Activated CD8-positive, alpha-beta memory T cell treated with anti-CD3 and anti-CD28 coated beads for 24 hours (primary cell): ENCODE measurements around the gene SENP2.
"Not testable (repeated sequence)": the region's sequence is repeated elsewhere in the genome, so short reads cannot be mapped to it uniquely, and the experiment has no call there.

Source experiments
- DNase-seq: peaks from one replicate; pipeline ENCODE4 v3.0.0-alpha.2; 2020

Gene SENP2

GRCh38 chr3:185649414-185649813, 63.3 kb downstream of the SENP2 start:
- no peak for DNase-seq

- DNase-seq: no peak
Observed at GRCh38 chr3:185651971-185652370, 65.9 kb downstream of the SENP2 start.

GRCh38 chr3:185653949-185654757, 68.1 kb downstream of the SENP2 start:
- DNase-seq: no peak

GRCh38 chr3:185654758-185655145, 68.7 kb downstream of the SENP2 start:
- no peak for DNase-seq

- no peak for DNase-seq
Observed at GRCh38 chr3:185655426-185656320, 69.6 kb downstream of the SENP2 start.

GRCh38 chr3:185656321-185656840, 70.3 kb downstream of the SENP2 start:
- DNase-seq: no peak

GRCh38 chr3:185657211-185657610, 71.1 kb downstream of the SENP2 start:
- no peak for DNase-seq

- no peak for DNase-seq
Observed at GRCh38 chr3:185657691-185658503, 71.8 kb downstream of the SENP2 start.

- no peak for DNase-seq
Observed at GRCh38 chr3:185658504-185658912, 72.4 kb downstream of the SENP2 start.

- no peak for DNase-seq
Observed at GRCh38 chr3:185658943-185659342, 72.8 kb downstream of the SENP2 start.

GRCh38 chr3:185659942-185660921, 74.1 kb downstream of the SENP2 start:
- DNase-seq: peak; percentile 82

GRCh38 chr3:185661296-185661695, 75.2 kb downstream of the SENP2 start:
- DNase-seq: not testable (repeated sequence)

GRCh38 chr3:185661772-185662171, 75.7 kb downstream of the SENP2 start:
- DNase-seq: no peak

- DNase-seq: no peak
Observed at GRCh38 chr3:185663929-185664328, 77.8 kb downstream of the SENP2 start.

GRCh38 chr3:185667574-185667973, 81.5 kb downstream of the SENP2 start:
- no peak for DNase-seq

GRCh38 chr3:185677146-185677829, 91.2 kb downstream of the SENP2 start:
- DNase-seq: no peak

GRCh38 chr3:185678027-185678426, 91.9 kb downstream of the SENP2 start:
- DNase-seq: no peak

GRCh38 chr3:185680231-185680630, 94.1 kb downstream of the SENP2 start:
- no peak for DNase-seq
